AG10803 (cell line): ENCODE measurements around the gene XRN2.

Source experiments
- DNase-seq: peaks from one replicate; pipeline ENCODE4 v3.0.0; 2010; ENCODE audit warnings: low read depth
- H3K4me3 ChIP-seq: 2 replicates; pipeline ENCODE4 v1.5.1; 2011; ENCODE audit warnings: mild to moderate bottlenecking, low read length, control low read depth
- TF ChIP-seq, protein P1 (sequence below): conservative IDR thresholded peaks from 2 replicates; pipeline ENCODE4 v1.5.1; 2011; ENCODE audit warnings: mild to moderate bottlenecking, low read length, control low read depth, inconsistent platforms

Gene XRN2

DNA sequence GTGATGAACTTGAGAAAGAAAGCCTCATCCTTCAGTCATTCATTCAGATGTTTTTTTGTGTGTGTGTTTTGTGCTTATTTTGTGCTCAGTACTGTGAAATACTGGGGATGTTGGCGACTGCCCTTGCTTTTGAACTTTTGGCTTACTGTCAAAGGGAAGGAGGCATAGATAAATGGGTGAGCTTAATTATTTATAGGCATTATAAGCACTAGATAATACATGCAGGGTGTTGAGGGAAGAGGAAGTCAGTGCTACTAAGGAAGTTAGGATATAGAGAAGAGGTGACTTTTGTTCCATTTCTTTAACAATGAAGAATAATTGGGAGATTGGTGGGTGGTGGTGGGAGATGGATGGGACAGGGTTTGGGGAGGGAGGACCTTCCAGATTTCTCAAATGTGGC, 23.6 kb downstream of the XRN2 start:
- no peak for DNase-seq
- TF ChIP-seq, protein P1, sequence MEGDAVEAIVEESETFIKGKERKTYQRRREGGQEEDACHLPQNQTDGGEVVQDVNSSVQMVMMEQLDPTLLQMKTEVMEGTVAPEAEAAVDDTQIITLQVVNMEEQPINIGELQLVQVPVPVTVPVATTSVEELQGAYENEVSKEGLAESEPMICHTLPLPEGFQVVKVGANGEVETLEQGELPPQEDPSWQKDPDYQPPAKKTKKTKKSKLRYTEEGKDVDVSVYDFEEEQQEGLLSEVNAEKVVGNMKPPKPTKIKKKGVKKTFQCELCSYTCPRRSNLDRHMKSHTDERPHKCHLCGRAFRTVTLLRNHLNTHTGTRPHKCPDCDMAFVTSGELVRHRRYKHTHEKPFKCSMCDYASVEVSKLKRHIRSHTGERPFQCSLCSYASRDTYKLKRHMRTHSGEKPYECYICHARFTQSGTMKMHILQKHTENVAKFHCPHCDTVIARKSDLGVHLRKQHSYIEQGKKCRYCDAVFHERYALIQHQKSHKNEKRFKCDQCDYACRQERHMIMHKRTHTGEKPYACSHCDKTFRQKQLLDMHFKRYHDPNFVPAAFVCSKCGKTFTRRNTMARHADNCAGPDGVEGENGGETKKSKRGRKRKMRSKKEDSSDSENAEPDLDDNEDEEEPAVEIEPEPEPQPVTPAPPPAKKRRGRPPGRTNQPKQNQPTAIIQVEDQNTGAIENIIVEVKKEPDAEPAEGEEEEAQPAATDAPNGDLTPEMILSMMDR = no peak
- no peak overlapping the region for H3K4me3 ChIP-seq

DNA sequence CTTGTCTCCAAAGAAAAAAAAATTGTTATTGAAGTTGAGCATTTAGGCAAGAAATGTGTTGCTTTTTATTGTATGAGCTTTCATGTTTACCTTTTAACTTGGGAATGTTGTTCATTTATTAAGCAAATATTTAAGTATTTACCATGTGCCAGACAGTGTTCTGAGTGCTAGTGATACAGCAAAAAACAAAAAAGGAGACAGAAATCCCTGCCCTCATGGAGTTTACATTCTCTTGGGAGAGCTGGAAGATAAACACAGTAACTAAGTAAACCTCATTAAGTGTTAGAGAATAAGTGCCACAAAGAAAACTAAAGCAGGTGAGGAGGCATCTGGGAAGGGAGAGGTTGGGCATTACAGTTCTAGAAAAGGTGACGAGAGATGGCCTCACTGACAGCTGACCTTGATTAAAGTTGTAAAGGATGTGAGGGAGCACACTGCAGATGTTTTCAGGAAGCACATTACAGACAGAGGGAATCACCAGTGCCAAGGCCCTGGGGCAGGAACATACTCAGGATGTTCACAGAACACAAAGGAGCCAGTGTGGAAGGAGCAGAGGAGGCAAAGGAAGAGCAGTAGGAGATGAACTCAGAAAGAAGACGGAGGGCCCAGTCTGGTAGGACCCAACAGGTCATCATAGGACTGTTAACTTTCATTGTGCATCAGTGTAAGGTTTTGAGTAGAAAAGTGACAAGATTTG, 33.5 kb downstream of the XRN2 start:
- H3K4me3 ChIP-seq = no peak overlapping the region
- no peak for DNase-seq
- TF ChIP-seq, protein P1 = no peak

DNA sequence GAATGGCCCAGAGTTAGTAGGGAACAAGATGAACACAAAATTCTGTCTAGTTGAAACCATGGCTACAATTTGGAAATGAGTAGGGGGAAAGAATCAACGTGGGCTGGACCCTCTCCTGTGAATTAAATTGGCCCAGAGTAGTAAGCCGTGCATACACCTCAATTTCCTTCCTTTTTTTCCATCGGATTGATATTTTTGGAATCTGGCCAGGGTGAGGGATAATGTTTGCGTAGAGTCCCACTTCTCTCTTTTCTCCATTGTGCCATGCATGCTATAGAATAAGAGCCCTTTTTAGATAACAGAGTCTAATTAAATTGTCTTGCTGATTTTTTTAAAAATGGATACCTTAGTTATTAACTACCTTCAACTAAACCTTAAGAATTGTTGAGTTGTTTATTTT, 35.2 kb downstream of the XRN2 start:
- DNase-seq = no peak
- no peak overlapping the region for H3K4me3 ChIP-seq
- TF ChIP-seq, protein P1 = no peak

DNA sequence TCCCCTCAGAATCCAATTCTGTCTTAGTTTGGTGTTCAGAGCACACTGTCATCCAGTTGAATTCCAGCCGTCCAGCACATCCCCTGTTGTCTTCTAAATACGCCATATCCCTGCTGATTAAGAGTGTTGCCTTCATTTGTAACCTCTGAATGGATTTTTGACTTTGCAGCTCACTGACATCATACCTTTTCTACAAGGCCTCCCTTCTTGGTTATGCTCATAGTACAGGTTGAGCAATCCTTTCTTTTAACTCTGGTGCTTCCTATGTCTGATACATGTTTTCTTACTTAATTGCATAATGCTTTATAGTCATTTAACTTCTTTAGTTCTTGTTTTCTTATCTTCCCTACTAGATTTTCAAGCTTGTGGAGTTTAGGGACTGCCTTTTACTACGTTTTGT, 36.4 kb downstream of the XRN2 start:
- TF ChIP-seq, protein P1 = no peak
- no peak overlapping the region for H3K4me3 ChIP-seq
- DNase-seq = no peak

DNA sequence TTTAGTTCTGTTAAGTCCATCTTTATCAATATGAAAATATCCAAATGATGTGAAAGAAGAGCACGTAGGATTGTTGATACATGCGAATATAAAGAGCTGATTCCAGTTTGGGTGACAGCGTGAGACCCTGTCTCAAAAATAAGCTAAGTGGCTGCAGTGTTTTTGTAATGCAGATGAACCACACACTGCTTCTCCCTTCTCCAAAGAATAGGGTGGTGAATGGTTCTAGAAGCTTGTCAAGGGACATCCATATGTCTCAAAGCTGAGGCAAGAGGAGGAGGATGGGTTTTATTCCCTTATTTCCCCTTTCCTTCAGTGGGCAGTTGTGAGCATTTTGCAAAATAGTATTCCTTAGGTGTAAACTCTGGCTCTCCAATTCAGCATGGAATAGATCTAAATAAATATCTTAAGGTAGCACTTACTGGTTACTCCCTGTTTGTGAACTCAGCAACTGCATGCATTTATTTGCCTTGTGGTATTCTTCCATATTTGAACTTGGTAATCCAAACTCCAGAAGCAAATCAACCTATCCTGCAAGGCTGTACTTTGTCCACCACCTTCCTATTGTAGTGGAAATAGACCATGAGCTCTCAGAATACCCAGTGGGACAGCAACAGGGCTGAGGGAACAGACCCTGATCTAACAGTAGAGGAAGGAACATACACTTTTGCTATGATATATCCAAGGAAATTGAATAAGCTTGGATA, 38.0 kb downstream of the XRN2 start:
- TF ChIP-seq, protein P1 = no peak
- no peak overlapping the region for H3K4me3 ChIP-seq
- DNase-seq = no peak

DNA sequence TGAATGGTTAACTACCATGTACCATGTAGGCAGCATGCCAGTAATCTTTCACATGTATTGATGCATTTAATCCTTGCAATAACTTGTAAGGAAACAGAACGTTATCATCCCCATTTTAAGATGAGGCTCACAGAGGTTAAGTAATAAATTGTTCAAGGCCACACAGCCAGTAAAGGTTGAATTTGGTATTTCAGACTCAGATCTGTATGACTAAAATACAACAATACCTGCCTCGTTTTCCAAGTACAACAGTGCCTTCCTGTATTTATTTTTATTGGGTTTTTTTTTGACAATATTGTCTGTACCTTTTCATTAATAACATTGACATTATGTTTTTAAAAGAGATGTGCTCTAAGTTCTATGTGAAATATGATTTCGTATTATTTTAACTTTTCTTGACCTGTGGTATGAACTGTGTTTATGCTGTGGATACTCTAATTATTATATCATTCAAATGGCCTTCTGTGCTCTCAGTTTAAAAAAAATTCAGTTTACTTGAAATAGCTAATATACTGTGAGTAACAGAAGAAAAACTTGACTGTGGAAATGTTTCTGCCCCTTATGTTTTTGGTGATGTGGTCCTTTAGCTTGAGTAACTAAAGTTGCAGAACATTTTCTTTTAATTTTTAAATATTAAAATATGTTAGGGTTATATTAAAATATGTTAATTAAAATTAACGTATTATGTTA, 39.7 kb downstream of the XRN2 start:
- TF ChIP-seq, protein P1 = no peak

More for the DNA sequence above, 39.7 kb downstream of the XRN2 start:
- no peak for DNase-seq
- no peak overlapping the region for H3K4me3 ChIP-seq
